Omental fat pad (tissue), 4 donors: ENCODE measurements around the gene YIPF6. TPM values are rescaled to one million over a fixed set of nuclear protein-coding genes. Genes with fewer than 3 reads are reported as not detected.
"Not testable (repeated sequence)": the region's sequence is repeated elsewhere in the genome, so short reads cannot be mapped to it uniquely, and the experiment has no call there.

Experiments
- ATAC-seq: fragments of 150-250 bp; one replicate; pipeline ENCODE4 v1.9.1; 2016; ENCODE audit warnings: mild to moderate bottlenecking, moderate library complexity; ENCODE audit not compliant: low FRiP score
- DNase-seq: peaks from one replicate; pipeline ENCODE4 v3.0.0-alpha.2; 2019; ENCODE audit warnings: low spot score
- total RNA-seq, 4 donors: library from RNA; depleted of rRNA; stranded (reverse); fragments of >200 nt; gene quantifications; one replicate each; pipeline ENCODE4 v1.1.0, GENCODE V29; 2016
- TF ChIP-seq, protein P1 (sequence below), 3 donors: fragments of 450-650 bp; IDR thresholded peaks; one replicate each; pipeline ENCODE4 v1.5.1; 2016 to 2017; ENCODE audit warnings: antibody characterized with exemption in 3 of 3, mild to moderate bottlenecking in 3 of 3, moderate library complexity in 2 of 3

Gene YIPF6
- total RNA-seq, 4 donors from 2014 or later: 20.1 to 31.2 (median 27.6) TPM

DNA sequence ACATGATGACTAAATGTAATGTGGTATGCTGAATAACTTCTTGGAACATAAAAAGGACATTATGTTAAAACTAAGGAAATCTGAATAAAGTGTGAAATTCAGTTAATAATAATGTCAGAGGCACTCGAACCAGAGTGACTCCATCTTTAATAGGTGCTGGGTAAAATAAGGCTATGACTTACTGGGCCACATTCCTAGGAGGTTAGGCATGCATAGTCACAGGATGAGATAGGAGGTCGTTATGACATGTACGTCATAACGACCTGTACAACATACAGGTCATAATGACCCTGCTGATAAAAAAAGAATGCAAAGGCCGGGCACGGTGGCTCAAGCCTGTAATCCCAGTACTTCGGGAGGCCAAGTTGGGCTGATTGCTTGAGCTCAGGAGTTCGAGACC, 36.7 kb upstream of the YIPF6 start:
- TF ChIP-seq, protein P1, sequence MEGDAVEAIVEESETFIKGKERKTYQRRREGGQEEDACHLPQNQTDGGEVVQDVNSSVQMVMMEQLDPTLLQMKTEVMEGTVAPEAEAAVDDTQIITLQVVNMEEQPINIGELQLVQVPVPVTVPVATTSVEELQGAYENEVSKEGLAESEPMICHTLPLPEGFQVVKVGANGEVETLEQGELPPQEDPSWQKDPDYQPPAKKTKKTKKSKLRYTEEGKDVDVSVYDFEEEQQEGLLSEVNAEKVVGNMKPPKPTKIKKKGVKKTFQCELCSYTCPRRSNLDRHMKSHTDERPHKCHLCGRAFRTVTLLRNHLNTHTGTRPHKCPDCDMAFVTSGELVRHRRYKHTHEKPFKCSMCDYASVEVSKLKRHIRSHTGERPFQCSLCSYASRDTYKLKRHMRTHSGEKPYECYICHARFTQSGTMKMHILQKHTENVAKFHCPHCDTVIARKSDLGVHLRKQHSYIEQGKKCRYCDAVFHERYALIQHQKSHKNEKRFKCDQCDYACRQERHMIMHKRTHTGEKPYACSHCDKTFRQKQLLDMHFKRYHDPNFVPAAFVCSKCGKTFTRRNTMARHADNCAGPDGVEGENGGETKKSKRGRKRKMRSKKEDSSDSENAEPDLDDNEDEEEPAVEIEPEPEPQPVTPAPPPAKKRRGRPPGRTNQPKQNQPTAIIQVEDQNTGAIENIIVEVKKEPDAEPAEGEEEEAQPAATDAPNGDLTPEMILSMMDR (IDR thresholded peaks at IDR 0.05): no peak
- ATAC-seq (no peak), DNase-seq (no peak)

DNA sequence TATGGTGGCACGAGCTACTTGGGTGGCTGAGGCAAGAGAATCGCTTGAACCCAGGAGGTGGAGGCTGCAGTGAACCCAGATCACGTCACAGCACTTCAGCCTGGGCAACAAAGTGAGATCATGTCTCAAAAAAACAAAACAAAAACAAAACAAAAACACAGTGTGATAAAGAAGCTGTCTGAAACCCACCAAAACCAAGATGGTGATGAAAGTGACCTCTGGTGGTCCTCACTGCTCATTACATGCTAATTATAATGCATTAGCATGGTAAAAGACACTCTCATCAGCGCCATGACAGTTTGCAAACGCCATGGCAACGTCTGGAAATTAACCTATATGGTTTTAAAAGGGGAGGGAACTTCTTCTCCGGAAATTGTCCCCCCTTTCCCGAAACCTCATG, 36.2 kb upstream of the YIPF6 start:
- no peak for DNase-seq
- ATAC-seq: no peak

DNA sequence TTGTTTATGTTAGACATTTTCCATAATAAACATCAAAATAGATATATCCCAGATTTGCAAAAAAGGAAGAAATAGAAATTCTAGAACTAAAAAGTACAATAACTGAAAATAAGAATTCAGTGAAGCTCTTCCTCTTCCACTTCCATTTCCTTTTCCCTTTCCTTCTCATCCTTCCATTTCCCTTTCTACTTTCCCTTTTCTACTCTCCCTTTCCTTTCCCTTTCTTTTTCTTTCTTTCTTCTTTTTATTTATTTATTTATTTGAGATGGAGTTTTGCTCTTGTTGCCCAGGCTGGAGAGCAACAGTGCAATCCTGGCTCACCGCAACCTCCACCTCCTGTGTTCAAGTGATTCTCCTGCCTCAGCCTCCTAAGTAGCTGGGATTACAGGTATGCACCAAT, 35.0 kb upstream of the YIPF6 start:
- no peak for DNase-seq
- TF ChIP-seq, protein P1 (IDR thresholded peaks at IDR 0.05): no peak
- ATAC-seq: no peak

More for the DNA sequence above, 36.2 kb upstream of the YIPF6 start:
- TF ChIP-seq, protein P1 (IDR thresholded peaks at IDR 0.05): no peak

DNA sequence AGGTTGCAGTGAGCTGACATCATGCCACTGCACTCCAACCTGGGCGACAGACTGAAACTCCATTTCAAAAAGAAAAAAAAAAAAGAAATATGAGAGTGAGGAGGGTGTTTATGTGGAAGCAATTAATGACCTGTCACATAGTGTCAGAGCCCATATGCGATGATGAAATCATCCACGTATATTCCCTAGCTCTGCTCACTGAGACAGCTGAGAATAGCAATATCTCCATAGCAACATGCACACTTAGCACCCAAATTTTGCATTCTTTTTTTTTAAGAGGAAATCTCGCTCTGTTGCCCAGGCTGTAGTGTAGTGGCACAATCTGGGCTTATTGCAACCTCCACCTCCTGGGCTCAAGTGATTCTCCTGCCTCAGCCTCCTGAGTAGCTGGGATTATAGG, 34.1 kb upstream of the YIPF6 start:
- DNase-seq (no peak), ATAC-seq (no peak)
- TF ChIP-seq, protein P1 (IDR thresholded peaks at IDR 0.05): no peak

DNA sequence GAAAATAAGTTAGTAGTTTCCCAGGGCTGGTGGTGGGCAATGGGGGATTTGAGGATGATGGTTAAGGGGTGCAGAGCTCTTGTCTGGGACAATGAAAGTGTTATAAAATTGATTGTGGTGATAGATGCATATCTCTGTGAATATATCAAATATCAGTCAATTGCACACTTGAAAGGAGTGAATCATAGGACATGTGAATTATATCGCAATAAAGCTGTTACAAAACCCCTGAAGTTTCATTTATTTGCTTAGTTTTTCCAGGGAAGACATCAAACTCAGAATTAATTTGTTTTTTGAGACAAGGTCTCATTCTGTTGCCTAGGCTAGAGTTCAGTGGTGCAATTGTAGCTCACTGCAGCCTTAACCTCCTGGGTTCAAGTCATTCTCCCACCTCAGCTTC, 17.9 kb upstream of the YIPF6 start:
- TF ChIP-seq, protein P1 (IDR thresholded peaks at IDR 0.05): no peak
- ATAC-seq: no peak

DNA sequence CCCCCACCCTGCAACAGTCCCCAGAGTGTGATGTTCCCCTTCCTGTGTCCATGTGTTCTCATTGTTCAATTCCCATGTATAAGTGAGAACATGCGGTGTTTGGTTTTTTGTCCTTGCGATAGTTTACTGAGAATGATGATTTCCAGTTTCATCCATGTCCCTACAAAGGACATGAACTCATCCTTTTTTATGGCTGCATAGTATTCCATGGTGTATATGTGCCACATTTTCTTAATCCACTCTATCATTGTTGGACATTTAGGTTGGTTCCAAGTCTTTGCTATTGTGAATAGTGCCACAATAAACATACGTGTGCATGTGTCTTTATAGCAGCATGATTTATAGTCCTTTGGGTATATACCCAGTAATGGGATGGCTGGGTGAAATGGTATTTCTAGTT, 12.7 kb upstream of the YIPF6 start:
- DNase-seq, ATAC-seq: not testable (repeated sequence)

More for the DNA sequence above, 17.9 kb upstream of the YIPF6 start:
- no peak for DNase-seq

DNA sequence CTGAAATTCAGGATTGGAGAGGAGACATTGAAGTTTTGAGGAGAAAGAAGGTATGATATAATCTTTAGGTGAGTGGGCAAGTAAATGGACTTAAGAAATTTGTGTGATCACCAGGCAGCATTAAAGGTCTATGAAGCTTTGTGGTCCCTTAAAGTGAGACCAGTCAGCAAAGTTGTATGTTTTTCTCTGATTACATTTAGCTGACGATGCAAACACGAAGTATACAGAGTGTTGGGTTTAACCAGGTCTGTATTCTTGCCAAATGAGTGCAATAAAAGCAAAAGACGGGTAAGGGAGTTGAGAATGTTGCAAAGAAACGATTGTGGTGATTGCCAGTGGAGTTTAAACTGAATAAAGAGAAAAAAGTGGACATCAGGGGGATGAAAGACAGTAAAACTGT, 11.6 kb upstream of the YIPF6 start:
- TF ChIP-seq, protein P1 (IDR thresholded peaks at IDR 0.05): no peak
- DNase-seq: no peak

DNA sequence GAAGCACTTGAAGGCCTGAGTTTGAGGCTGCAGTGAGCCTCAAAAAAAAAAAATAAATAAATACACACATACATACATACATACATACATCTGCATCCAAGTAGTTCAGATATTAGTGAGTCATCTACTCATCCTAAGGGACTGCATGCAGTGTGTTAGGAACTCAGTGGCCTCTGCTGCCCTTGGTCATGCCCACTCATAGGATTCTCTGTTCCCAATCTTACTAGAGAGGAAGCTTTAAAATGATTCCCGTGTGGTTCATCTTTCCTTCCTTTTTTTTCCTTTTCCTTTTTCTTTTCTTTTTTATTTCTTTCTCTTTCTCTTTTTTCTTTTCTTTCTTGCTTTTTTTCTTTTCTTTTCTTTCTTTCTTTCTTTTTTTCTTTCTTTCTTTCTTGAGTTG, 10.9 kb upstream of the YIPF6 start:
- ATAC-seq: no peak

More for the DNA sequence above, 11.6 kb upstream of the YIPF6 start:
- ATAC-seq: no peak

More for the DNA sequence above, 10.9 kb upstream of the YIPF6 start:
- TF ChIP-seq, protein P1 (IDR thresholded peaks at IDR 0.05): no peak
- no peak for DNase-seq
